HL-60 (cell line): ENCODE measurements around the gene L1CAM.

Experiments
- CTCF ChIP-seq: IDR thresholded peaks from one replicate; pipeline ENCODE4 v1.5.1; 2011; ENCODE audit warnings: low read length, control low read depth, inconsistent platforms; ENCODE audit not compliant: insufficient read depth
- GABPA ChIP-seq: IDR thresholded peaks from 2 replicates; pipeline ENCODE4 v1.6.1; 2012; ENCODE audit warnings: low read depth
- POLR2AphosphoS5 ChIP-seq: IDR thresholded peaks from 2 replicates; pipeline ENCODE4 v1.6.1; 2012; ENCODE audit warnings: low read depth
- REST ChIP-seq: IDR thresholded peaks from 2 replicates; pipeline ENCODE4 v1.6.1; 2012; ENCODE audit warnings: low read depth; ENCODE audit not compliant: insufficient replicate concordance

- TF ChIP-seq CTCF (no peak), REST (no peak), POLR2AphosphoS5 (no peak), GABPA (no peak)
Observed at GRCh38 chrX:153814591-153815315, 71.2 kb downstream of the L1CAM start.
